ENCODE results near the gene RHO.

RHO gene

GRCh38 chr3:129519896-129520715 lies 8.3 kb upstream of the RHO start:
- DNase-seq (ENCODE audit: low read depth): no peak

GRCh38 chr3:129520960-129521359 lies 7.5 kb upstream of the RHO start:
- DNase-seq (ENCODE audit: low read depth): no peak

- no peak for DNase-seq (ENCODE audit: low read depth)
Measured at GRCh38 chr3:129521611-129522010, 6.8 kb upstream of the RHO start.

GRCh38 chr3:129522953-129523352 lies 5.5 kb upstream of the RHO start:
- no peak for DNase-seq (ENCODE audit: low read depth)

- no peak for DNase-seq (ENCODE audit: low read depth)
Measured at GRCh38 chr3:129524081-129524480, 4.4 kb upstream of the RHO start.

GRCh38 chr3:129525341-129525968 lies 3.0 kb upstream of the RHO start:
- no peak for DNase-seq (ENCODE audit: low read depth)

- no peak for DNase-seq (ENCODE audit: low read depth)
Measured at GRCh38 chr3:129526121-129526900, 2.1 kb upstream of the RHO start.

- no peak for DNase-seq (ENCODE audit: low read depth)
Measured at GRCh38 chr3:129527262-129527661, 1.2 kb upstream of the RHO start.

- no peak for DNase-seq (ENCODE audit: low read depth)
Measured at GRCh38 chr3:129529436-129530210, 1.2 kb downstream of the RHO start.

- no peak for DNase-seq (ENCODE audit: low read depth)
Measured at GRCh38 chr3:129530251-129530791, 1.9 kb downstream of the RHO start.

GRCh38 chr3:129530821-129531220 lies 2.4 kb downstream of the RHO start:
- no peak for DNase-seq (ENCODE audit: low read depth)

- DNase-seq (ENCODE audit: low read depth): no peak
Measured at GRCh38 chr3:129531699-129532098, 3.3 kb downstream of the RHO start.

- DNase-seq (ENCODE audit: low read depth): no peak
Measured at GRCh38 chr3:129532261-129532660, 3.8 kb downstream of the RHO start.

- no peak for DNase-seq (ENCODE audit: low read depth)
Measured at GRCh38 chr3:129533406-129533805, 5.0 kb downstream of the RHO start.

- no peak for DNase-seq (ENCODE audit: low read depth)
Measured at GRCh38 chr3:129534428-129535027, 6.1 kb downstream of the RHO start.

- DNase-seq (ENCODE audit: low read depth): no peak
Measured at GRCh38 chr3:129535075-129535474, 6.6 kb downstream of the RHO start.

- DNase-seq (ENCODE audit: low read depth): no peak
Measured at GRCh38 chr3:129536374-129536667, 7.9 kb downstream of the RHO start.

- no peak for DNase-seq (ENCODE audit: low read depth)
Measured at GRCh38 chr3:129536804-129537203, 8.4 kb downstream of the RHO start.

GRCh38 chr3:129539206-129539605 lies 10.8 kb downstream of the RHO start:
- DNase-seq (ENCODE audit: low read depth): no peak

GRCh38 chr3:129540776-129541516 lies 12.5 kb downstream of the RHO start:
- DNase-seq (ENCODE audit: low read depth): no peak

- DNase-seq (ENCODE audit: low read depth): no peak
Measured at GRCh38 chr3:129542747-129543146, 14.3 kb downstream of the RHO start.
